ENCODE data around the gene SND1.

- TF ChIP-seq, protein P1, sequence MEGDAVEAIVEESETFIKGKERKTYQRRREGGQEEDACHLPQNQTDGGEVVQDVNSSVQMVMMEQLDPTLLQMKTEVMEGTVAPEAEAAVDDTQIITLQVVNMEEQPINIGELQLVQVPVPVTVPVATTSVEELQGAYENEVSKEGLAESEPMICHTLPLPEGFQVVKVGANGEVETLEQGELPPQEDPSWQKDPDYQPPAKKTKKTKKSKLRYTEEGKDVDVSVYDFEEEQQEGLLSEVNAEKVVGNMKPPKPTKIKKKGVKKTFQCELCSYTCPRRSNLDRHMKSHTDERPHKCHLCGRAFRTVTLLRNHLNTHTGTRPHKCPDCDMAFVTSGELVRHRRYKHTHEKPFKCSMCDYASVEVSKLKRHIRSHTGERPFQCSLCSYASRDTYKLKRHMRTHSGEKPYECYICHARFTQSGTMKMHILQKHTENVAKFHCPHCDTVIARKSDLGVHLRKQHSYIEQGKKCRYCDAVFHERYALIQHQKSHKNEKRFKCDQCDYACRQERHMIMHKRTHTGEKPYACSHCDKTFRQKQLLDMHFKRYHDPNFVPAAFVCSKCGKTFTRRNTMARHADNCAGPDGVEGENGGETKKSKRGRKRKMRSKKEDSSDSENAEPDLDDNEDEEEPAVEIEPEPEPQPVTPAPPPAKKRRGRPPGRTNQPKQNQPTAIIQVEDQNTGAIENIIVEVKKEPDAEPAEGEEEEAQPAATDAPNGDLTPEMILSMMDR (IDR thresholded peaks at IDR 0.05) = no peak
- no peak for TF ChIP-seq EZH2 (IDR thresholded peaks at IDR 0.05; ENCODE audit: borderline replicate concordance, insufficient read depth, low read depth, low read length, poor library complexity, severe bottlenecking)
Observed at GRCh38 chr7:127953423-127954356, 301.7 kb downstream of the SND1 start.

Data from B cell (primary cell).